PC-9 (cell line): ENCODE data around the gene PDE4B. TPM values are rescaled to one million over a fixed set of nuclear protein-coding genes. Genes with fewer than 3 reads are reported as not detected.

Experiments used
- BruUV-seq: library from RNA; stranded (reverse); fragments of 400-500 nt; replicated peaks from 2 replicates; lab custom pipeline; 2021; lab: Mats Ljungman, UMichigan
- CTCF ChIA-PET: fragments of 300-600 bp; sonication (Branson Sonifier 250); formaldehyde crosslinking; loops from one replicate; lab custom pipeline; 2022; ENCODE audit warnings: antibody characterized with exemption; lab: Charles Lee
- POLR2A ChIA-PET: fragments of 300-600 bp; sonication (Branson Sonifier 250); formaldehyde crosslinking; loops from one replicate; lab custom pipeline; 2022; ENCODE audit warnings: antibody characterized with exemption; ENCODE audit not compliant: unreplicated experiment; lab: Charles Lee
- DNase-seq, 2 experiments: peaks; one replicate each; pipeline versions ENCODE4 v3.0.0 to v3.0.0-alpha.2; 2015 to 2022; ENCODE audit warnings: mixed read lengths in 1 of 2
- H2AFZ ChIP-seq: fragments of 200-600 bp; sonication (generic); 2 replicates; pipeline ENCODE4 v1.8.1; 2017; ENCODE audit warnings: antibody characterized with exemption
- H3F3A ChIP-seq: fragments of 200-600 bp; sonication (generic); 2 replicates; pipeline ENCODE4 v1.8.1; 2017; ENCODE audit warnings: antibody characterized with exemption, mild to moderate bottlenecking, low read depth; ENCODE audit not compliant: insufficient read depth
- H3K27ac ChIP-seq: fragments of 200-600 bp; sonication (generic); 2 replicates; pipeline ENCODE4 v1.6.1; 2016; ENCODE audit warnings: mixed run types
- H3K27me3 ChIP-seq: fragments of 200-600 bp; sonication (generic); 2 replicates; pipeline ENCODE4 v1.6.1; 2016; ENCODE audit warnings: low read depth, mixed run types; ENCODE audit not compliant: insufficient read depth
- H3K36me3 ChIP-seq: fragments of 200-600 bp; sonication (generic); 2 replicates; pipeline ENCODE4 v1.6.1; 2016; ENCODE audit warnings: low read depth, mixed run types
- H3K4me1 ChIP-seq: fragments of 200-600 bp; sonication (generic); replicated peaks from 2 replicates; pipeline ENCODE4 v1.6.1; 2016; ENCODE audit warnings: mixed run types; ENCODE audit not compliant: insufficient read depth
- H3K4me2 ChIP-seq: fragments of 200-600 bp; sonication (generic); 2 replicates; pipeline ENCODE4 v1.6.1; 2017; ENCODE audit warnings: mixed run types
- H3K4me3 ChIP-seq: fragments of 200-600 bp; sonication (generic); 2 replicates; pipeline ENCODE4 v1.6.1; 2016; ENCODE audit warnings: mixed run types
- H3K79me2 ChIP-seq: fragments of 200-600 bp; sonication (generic); 2 replicates; pipeline ENCODE4 v1.6.1; 2017; ENCODE audit warnings: low read depth, mixed run types
- H3K9me2 ChIP-seq: fragments of 200-600 bp; sonication (generic); 2 replicates; pipeline ENCODE4 v1.8.1; 2017; ENCODE audit warnings: mild to moderate bottlenecking; ENCODE audit not compliant: insufficient read depth
- H3K9me3 ChIP-seq: fragments of 200-600 bp; sonication (generic); 2 replicates; pipeline ENCODE4 v1.8.1; 2016; ENCODE audit warnings: low read depth; ENCODE audit not compliant: insufficient read depth
- H4K20me1 ChIP-seq: fragments of 200-600 bp; sonication (generic); 2 replicates; pipeline ENCODE4 v1.8.1; 2017; ENCODE audit not compliant: insufficient read depth
- EZH2 ChIP-seq: fragments of 200-600 bp; sonication (generic); IDR thresholded peaks from 2 replicates; pipeline ENCODE4 v1.8.0; 2017; ENCODE audit warnings: antibody characterized with exemption, low read depth
- intact Hi-C: fragments of 100-400 bp; cut with micrococcal nuclease; formaldehyde crosslinking; loops from one replicate; pipeline ENCODE4 v1.10.0; 2022; ENCODE audit not compliant: unreplicated experiment
- total RNA-seq: library from RNA; stranded (reverse); gene quantifications from 2 replicates; pipeline ENCODE4 v1.2.3, GENCODE V29; 2021
- TF ChIP-seq, protein P1 (sequence below): fragments of 200-600 bp; sonication (generic); conservative IDR thresholded peaks from 2 replicates; pipeline ENCODE4 v1.6.1; 2017; ENCODE audit warnings: mixed run types, antibody characterized with exemption, mild to moderate bottlenecking, moderate library complexity

Gene PDE4B
- total RNA-seq, 1 experiment from 2014 or later = 1.3 TPM

DNA sequence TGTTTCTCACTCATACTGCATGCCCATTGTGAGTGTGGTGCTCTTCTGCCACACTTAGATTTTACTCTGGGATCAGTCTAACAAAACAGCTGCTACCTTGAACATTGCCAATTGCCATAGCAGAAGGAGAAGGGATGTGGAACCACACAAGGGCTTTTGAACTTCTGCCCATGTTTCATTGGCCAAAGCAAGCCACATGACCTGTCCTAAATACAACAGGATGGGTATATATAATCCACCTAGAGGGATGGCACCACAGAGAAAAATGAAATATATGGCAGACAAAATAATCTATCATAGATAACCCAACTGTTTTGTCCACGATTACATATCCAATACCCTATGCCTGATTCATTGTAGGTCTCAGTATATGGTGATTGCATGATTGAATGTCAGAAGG lies 26.3 kb downstream of the PDE4B start:
- H3K4me2 ChIP-seq = no peak overlapping the region
- intact Hi-C loops = no loop called here
- H4K20me1 ChIP-seq = no peaks in the 10 kb centered on the region
- H3F3A ChIP-seq = no peaks in the 10 kb centered on the region
- no peaks in the 10 kb centered on the region for H3K4me1 ChIP-seq
- CTCF ChIA-PET = no interaction called here
- no peak overlapping the region for H2AFZ ChIP-seq
- H3K9me2 ChIP-seq = no peaks in the 10 kb centered on the region; the same call in 1 of the 2 replicates
- DNase-seq = no peak
- H3K27ac ChIP-seq = no peak overlapping the region
- H3K79me2 ChIP-seq = no peaks in the 10 kb centered on the region
- no peaks in the 10 kb centered on the region for H3K27me3 ChIP-seq
- TF ChIP-seq EZH2 = no peak
- TF ChIP-seq, protein P1, sequence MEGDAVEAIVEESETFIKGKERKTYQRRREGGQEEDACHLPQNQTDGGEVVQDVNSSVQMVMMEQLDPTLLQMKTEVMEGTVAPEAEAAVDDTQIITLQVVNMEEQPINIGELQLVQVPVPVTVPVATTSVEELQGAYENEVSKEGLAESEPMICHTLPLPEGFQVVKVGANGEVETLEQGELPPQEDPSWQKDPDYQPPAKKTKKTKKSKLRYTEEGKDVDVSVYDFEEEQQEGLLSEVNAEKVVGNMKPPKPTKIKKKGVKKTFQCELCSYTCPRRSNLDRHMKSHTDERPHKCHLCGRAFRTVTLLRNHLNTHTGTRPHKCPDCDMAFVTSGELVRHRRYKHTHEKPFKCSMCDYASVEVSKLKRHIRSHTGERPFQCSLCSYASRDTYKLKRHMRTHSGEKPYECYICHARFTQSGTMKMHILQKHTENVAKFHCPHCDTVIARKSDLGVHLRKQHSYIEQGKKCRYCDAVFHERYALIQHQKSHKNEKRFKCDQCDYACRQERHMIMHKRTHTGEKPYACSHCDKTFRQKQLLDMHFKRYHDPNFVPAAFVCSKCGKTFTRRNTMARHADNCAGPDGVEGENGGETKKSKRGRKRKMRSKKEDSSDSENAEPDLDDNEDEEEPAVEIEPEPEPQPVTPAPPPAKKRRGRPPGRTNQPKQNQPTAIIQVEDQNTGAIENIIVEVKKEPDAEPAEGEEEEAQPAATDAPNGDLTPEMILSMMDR = no peak
- H3K4me3 ChIP-seq = no peak overlapping the region
- no peaks in the 10 kb centered on the region for H3K36me3 ChIP-seq
- BruUV-seq = no TSS peak
- POLR2A ChIA-PET = interaction anchor here (0.6 kb wide), 1 partner anchor 581 kb away, joined by 10 read pairs; no protein-coding TSS in a partner anchor
- no peaks in the 10 kb centered on the region for H3K9me3 ChIP-seq

DNA sequence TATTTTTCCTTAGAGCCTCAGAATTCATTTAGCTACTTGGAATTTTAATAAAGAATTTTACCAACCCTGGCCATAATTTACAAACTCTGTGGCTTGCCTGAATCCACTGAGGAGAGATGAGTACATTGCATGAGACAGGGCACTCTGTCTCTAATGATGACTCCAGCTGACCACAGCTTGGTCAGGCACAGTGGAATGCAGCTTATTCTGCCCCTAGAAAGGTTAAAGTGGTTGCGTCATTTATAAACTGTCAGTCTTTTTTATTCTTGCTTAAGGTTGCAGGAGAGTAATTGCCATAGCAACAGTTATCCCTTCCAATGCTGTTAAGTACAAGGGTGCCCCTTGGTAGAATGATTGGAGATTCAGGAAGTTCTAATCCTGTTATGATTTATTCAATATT lies 28.3 kb downstream of the PDE4B start:
- H4K20me1 ChIP-seq = no peaks in the 10 kb centered on the region
- CTCF ChIA-PET = no interaction called here
- no peak overlapping the region for H3K4me3 ChIP-seq
- no peak for DNase-seq
- intact Hi-C loops = no loop called here
- TF ChIP-seq EZH2 = no peak
- TF ChIP-seq, protein P1 = no peak
- no peak overlapping the region for H3K27ac ChIP-seq
- no peaks in the 10 kb centered on the region for H3K9me3 ChIP-seq
- no peaks in the 10 kb centered on the region for H3K4me1 ChIP-seq
- no peaks in the 10 kb centered on the region for H3K36me3 ChIP-seq
- POLR2A ChIA-PET = interaction anchor here (0.6 kb wide), 1 partner anchor 724 kb away, joined by 3 read pairs; no protein-coding TSS in a partner anchor
- H3K4me2 ChIP-seq = no peak overlapping the region
- H3F3A ChIP-seq = no peaks in the 10 kb centered on the region
- no peaks in the 10 kb centered on the region for H3K27me3 ChIP-seq
- no peak overlapping the region for H2AFZ ChIP-seq
- H3K9me2 ChIP-seq = peaks cover 3% of the 10 kb centered on the region; the same call in 1 of the 2 replicates
- BruUV-seq = no TSS peak
- no peaks in the 10 kb centered on the region for H3K79me2 ChIP-seq

DNA sequence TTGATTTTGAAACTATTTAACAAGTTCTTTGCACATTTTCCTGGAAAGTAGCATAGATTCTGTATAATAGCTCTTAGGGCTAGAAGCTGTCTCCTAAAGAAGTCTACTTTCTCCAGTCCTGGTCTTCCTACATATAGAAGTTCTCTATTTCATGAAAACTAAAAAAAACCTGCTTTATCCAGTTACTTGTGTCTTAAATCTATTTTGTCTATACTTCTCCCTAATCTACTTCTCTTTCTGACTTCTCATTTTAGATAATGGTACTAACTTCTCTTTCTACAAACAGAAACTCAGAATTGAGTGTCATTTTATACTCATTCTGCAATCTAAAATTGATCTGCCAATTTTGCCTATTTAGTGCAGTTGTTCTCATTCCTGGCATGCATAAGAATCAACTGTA lies 28.7 kb downstream of the PDE4B start:
- no peak for DNase-seq
- no TSS peak for BruUV-seq
- Histone ChIP-seq H3K79me2 (no peaks in the 10 kb centered on the region), H3K4me2 (no peak overlapping the region), H3K4me3 (no peak overlapping the region), H3K9me3 (no peaks in the 10 kb centered on the region), H3K27ac (no peak overlapping the region), H4K20me1 (no peaks in the 10 kb centered on the region), H3F3A (no peaks in the 10 kb centered on the region), H3K4me1 (no peaks in the 10 kb centered on the region), H3K9me2 (peaks cover 3% of the 10 kb centered on the region; the same call in 1 of the 2 replicates), H3K36me3 (no peaks in the 10 kb centered on the region), H3K27me3 (no peaks in the 10 kb centered on the region), H2AFZ (no peak overlapping the region)
- intact Hi-C loops = no loop called here
- TF ChIP-seq EZH2 = no peak
- TF ChIP-seq, protein P1 = no peak
- ChIA-PET POLR2A (no interaction called here), CTCF (no interaction called here)
